Skin of body (tissue), 2 donors: ENCODE results near the gene RAI14. TPM values are rescaled to one million over a fixed set of nuclear protein-coding genes. Genes with fewer than 3 reads are reported as not detected.
A peak's percentile ranks its signal among the peaks of the same experiment; 100 is the strongest.
"Not testable (repeated sequence)": the region's sequence is repeated elsewhere in the genome, so short reads cannot be mapped to it uniquely, and the experiment has no call there.

Experiments
- DNase-seq: peaks from one replicate; lab custom pipeline; 2025; lab: John Stamatoyannopoulos, UW
- total RNA-seq: library from RNA; depleted of rRNA; stranded (reverse); fragments of >200 nt; gene quantifications from one replicate; pipeline ENCODE4 v1.2.3, GENCODE V29; 2014

RAI14 gene
- total RNA-seq, 1 donor from 2014 or later, result 44.7 TPM

GRCh38 chr5:34813509-34813908 is 157.4 kb downstream of the RAI14 start:
- DNase-seq, result no peak

GRCh38 chr5:34817558-34818351 is 161.6 kb downstream of the RAI14 start:
- DNase-seq, result no peak

GRCh38 chr5:34818717-34819116 is 162.6 kb downstream of the RAI14 start:
- DNase-seq, result no peak

DNA sequence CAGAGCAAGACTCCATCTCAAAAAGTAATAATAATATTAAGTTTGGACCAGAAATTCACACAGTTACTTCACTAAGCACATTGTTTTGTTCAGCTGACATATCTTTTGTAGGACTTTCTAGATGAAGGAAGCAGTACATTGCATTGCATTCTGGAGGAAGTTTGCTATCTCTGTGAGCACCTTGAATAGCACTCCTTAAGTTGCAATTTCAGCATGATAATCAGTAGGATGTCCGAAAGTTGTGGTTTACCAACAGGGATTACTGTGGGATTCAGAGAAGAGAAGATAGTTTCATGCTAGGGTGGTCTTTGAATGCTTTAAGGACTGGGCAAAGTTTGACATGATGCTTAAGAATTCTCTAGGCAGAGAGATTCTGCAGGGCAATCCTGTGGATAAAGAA is 164.5 kb downstream of the RAI14 start:
- DNase-seq, result no peak

GRCh38 chr5:34822956-34823715 is 167.0 kb downstream of the RAI14 start:
- DNase-seq, result no peak

DNA sequence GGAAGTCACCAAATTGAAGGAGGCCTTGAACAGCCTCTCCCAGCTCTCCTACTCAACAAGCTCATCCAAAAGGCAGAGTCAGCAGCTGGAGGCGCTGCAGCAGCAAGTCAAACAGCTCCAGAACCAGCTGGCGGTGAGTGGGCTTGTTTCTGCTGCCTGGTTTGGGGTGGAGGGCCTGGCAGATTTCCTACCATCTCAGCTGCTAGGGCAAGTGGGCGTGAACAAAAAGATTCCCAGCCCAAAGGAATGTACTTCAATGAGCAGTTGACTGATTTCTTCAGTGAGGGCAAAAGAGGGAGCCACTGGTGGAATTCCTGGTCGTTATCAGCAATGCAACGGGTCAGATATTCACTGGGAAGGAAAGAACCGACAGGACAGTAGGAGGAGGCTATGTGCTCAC is 170.2 kb downstream of the RAI14 start:
- no peak for DNase-seq

DNA sequence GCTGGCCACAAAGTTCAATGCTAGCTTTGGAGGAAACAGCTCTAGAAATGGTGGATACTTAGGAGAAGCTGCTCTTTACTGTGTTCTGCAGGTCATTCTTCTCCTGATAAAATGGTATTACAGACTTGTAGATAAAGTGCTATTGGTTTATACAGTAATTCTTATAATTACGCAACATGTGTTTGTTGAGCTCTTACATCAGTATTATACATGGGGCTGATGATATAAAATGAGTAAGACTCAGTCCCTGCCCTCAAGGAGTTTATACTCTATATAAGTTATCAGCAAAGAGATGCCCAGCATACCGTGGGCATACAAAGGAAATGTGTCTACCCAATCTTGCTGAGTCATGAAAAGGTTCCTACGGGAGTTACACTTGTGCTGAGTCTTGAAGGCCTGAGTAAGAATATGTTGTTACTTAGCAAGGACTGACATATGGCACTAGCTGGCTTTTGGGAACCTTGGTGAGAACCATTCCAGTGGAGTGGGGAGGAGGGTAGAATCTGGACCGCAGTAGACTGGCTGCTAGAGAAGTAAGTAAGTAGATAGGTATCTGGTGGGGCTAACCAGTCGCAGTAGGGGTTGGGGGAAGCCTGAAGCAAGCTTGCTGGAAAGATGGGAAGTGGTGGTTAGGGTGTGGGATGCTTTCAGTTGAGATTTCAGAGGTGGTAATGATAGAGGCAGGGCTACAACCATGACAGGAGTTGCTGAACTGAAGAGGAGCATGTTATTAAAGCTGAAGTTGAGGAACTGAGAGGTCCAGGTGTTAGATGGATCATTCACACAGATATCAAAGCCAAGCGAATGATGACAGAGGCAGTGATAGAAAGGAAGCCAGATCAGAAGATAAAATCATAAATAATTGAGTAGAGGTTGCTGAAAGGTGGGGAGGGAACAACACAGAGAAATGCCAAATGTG is 171.7 kb downstream of the RAI14 start:
- DNase-seq, result no peak

- not testable (repeated sequence) for DNase-seq
Measured at GRCh38 chr5:34830827-34831226, 174.7 kb downstream of the RAI14 start.

- DNase-seq, result no peak
Measured at GRCh38 chr5:34831303-34831702, 175.2 kb downstream of the RAI14 start.

DNA sequence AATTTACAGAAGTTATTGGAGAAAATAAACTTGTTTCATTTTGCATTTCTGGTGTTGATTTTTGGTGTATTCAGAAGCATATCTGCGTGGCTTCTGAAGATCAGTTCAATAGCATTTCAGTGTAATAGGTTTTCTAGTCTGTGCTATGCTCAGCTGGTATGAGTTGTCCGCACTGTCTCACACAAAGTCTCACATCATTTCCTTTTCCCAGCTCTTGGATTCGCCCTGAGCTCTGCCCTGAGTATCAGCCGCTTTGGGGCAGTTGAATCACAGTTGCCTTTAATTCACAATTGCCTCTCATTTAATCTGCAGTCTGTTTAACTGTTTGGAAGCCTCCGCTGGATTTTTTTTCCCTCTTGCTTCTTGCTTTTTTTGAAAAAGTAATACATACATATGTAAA is 176.4 kb downstream of the RAI14 start:
- DNase-seq, result no peak

DNA sequence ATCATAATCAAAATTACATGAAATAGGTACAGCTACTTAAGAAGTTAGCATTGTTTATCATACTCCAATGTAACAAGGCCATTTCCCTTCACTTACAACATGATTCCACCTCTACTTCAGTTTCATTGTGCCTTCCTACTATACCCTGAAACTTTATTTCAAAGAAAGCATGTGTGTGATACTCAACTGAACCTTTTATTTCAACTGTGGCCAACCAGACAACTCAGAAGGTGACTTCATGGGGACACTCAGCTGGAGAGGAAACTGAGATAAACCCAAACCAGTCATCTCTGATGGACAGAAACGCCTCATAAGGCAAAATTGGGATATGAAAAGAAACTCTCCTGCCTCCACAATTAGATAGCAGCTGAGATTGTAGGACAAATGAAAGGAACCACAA is 177.0 kb downstream of the RAI14 start:
- DNase-seq, result no peak

GRCh38 chr5:34833976-34834793 is 178.1 kb downstream of the RAI14 start:
- no peak for DNase-seq

GRCh38 chr5:34834794-34835089 is 178.6 kb downstream of the RAI14 start:
- no peak for DNase-seq

DNA sequence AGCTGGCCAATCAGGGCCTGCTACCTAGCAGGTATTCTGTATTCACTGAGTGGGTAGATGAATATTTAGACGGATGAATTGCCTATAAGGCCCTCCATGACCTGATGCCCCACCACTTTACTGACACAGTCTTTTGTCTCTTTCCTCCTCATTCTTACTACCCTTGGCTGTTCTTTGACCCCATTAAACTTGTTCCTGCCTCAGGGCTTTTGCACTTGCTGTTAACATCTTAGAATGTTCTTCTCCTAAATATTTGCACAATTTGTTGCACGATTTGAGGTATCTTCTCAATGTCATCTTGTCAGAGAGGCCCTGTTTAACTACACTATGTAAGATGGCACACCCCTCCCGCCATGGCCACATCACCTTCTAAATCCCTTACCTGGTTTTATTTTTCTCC is 179.5 kb downstream of the RAI14 start:
- no peak for DNase-seq

DNA sequence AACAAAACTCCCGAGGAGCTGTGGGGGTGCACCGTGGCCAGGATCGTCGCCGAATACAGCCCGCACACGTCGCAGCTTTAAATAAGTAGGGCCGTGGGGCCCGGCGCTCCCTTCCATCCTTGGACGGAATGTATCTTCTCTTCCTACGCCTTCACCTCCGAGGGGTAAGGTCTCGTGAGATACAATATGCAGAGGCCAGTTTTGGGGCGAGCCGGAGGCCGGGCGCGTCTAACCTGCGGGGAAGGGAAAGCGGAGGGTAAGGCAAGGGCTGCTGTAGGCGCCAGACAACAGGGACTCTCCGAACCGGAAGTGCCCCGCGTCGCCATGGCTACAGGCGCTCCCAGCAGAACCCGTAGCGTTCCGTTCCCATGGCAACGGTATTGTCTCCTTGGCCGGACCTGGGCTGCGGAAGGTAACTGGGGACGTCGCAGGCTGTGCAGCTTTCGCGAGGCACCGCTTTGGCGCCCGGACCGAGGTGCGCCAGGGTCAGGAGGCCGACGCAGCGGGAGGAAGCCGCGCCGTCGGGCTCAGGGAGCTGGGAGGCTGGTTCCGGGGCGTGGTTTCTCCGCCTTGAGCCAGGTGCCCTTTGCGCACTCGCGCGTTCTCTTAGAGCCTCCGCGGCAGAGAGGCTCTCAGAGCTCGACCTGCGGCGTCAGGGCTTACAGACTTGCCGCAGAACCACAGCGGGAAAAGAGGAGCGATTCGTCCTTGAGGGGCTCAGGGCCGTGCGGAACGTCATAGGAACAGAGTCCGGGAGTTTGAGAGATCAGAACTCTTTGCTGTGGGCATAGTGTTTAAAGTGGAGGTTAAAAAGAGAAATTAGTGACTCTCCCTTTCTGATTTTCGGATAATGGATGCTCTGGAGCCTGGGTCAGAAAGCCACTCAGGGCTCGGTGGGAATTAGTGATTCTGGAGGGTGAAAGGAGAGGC is 182.9 kb downstream of the RAI14 start, which contains the start of gene TTC23L:
TTC23L (plus strand) TSS at position 380 of the 930 bp plus-strand sequence. CDS start 1,508 bp downstream, outside the sequence.
- DNase-seq, result peak; percentile 71

- DNase-seq, result no peak
Measured at GRCh38 chr5:34841816-34842215, 185.7 kb downstream of the RAI14 start.

- no peak for DNase-seq
Measured at GRCh38 chr5:34842554-34842953, 186.4 kb downstream of the RAI14 start.

DNA sequence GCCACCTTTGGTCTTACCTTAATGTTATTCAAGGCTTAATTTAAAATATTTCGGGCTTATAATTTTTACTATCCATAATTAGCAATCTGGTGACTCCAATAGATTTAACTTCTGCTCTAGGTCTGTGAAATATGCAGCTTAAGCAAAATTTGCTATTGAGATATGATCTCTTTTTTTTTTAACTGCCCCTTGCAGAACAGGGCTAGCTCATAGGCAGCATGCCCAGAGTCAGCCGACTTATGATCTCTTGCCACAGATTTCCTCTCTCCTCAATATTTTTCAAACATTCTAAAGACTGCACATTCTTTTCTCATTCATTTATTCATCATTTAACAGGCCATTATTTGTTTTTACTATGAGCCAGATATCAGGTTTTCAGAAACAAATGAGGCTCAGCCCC is 187.4 kb downstream of the RAI14 start:
- no peak for DNase-seq

DNA sequence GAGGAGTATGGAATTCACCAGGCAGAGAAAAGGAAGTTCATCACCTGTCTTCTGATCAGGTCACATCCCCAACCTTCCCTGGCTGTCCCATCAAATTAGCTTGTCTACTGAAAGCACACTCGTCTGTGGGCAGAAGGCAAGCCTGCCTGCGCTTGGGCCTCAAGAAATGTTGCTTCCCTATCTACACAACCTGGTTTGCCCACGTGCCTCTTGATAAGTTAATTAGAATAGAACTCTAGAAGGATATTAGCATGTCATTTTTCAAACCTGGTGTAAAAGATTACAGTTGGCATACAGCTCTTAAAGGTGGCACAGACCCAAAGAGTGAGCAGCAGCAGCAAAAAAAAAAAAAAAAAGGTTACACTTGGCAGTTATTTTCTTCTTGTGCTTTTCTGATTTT is 188.0 kb downstream of the RAI14 start:
- no peak for DNase-seq

DNA sequence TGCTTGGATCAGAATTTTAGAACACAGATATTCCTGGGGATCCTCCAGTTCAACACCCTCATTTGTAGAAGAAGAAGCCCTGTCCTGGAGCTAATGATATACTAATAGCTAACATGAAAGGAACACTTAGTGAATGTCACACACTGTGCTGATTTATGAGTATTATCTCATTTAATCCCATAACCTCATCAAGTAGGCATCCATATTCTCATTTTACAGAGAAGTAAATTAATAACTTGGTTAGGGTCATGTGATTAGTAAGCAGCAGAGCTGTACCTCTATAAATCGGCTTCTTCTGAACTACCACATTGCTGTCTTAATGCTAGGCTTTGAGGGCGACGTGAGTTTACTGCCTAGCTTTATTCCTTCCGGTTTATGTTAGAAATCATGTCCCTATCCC is 188.9 kb downstream of the RAI14 start:
- no peak for DNase-seq
